GM18951 (cell line): ENCODE measurements around the gene DUSP3.
"Not testable (repeated sequence)": the region's sequence is repeated elsewhere in the genome, so short reads cannot be mapped to it uniquely, and the experiment has no call there.

Experiments used
- POLR2A ChIP-seq: IDR thresholded peaks from 4 replicates; pipeline ENCODE4 v1.6.1; 2011; ENCODE audit warnings: mild to moderate bottlenecking; ENCODE audit not compliant: insufficient read length, insufficient read depth; ENCODE audit errors: extremely low read depth
- in situ Hi-C: fragments of 300-500 bp; cut with MboI; formaldehyde crosslinking; loops from one replicate; pipeline ENCODE4 v1.12.0; 2022; ENCODE audit warnings: low sequenced_read_pairs, mixed read lengths, inconsistent platforms; ENCODE audit not compliant: unreplicated experiment

Gene DUSP3

DNA sequence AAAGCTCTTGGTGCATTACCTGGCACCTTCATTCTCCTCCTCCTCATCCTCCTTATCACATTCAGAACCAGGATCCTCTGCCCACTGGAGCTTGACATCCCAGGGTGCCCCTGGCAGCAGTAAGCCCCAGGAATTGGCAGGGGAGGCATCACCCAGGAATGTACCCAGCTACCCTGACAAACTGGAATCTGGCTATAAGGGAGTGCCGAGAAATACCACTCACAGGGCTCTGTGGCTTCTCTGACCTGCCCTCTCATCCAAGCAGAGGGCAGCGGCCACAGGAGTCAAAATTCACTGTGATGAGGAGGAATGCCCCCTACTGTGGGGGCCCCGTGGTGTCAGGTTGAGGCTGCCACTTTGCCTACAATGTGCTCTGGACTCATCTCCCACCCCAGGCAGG is 34.6 kb upstream of the DUSP3 start:
- no peak for TF ChIP-seq POLR2A
- in situ Hi-C loops, result no loop called here

DNA sequence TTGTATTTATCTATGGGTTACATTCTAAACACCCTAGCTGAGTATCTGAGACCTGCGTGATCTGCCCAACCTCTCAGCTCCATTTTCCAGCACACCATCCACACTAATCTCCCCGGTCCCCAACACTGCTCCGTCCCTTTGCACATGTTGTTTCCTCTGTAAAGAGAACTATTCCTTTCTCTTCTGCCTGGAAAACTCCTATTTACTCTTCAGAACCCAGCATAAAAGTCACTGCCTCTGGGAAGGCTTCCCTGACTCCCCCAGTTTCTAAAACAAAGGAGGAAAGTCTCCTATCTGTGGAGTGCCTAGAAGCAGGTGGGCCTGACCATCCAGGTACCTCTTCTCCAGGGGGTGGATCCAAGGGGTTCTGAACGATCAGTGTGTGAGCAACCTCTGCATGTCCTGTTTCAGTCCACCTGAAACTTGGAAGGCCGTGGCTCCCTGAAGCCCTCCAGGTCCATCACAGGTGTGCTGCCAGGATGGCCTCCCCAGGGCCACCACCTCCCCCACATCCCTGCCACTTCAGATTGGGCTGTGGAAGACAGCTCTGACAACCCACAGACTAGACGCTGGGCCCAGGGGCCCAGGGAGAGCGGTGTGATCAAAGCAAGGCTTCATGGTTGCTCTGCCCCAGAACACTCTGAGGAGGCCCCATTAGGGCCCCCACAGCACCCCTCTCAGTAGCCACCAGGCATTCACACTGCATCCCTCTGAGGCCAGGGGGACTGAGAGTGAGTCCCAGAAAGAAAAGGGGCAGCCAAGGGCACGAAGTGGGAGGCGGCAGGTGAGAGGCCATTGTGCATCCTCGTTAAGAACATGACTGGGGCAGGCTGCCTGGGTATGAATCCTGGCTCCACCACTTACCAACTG is 33.9 kb upstream of the DUSP3 start:
- in situ Hi-C loops, result no loop called here
- TF ChIP-seq POLR2A, result no peak

DNA sequence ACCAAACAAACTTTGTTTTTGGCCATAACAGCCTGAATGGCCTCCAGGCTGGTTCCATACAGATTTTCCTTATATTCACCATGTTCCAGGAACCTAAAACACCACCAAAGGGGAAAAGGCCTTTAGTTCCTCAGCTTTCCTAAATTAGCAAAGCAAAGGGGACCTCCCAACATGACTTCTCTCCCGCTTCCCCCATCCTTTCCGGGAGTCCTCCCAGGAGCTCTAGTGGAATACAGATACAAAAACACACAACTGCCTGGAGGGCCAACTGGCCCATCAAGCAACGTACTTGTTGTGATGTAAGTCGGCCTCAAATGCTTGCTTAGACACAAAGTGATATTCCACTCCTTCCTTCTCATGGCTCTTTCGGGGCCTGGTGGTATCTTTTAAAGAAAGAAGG is 32.0 kb upstream of the DUSP3 start:
- no peak for TF ChIP-seq POLR2A
- in situ Hi-C loops, result no loop called here

DNA sequence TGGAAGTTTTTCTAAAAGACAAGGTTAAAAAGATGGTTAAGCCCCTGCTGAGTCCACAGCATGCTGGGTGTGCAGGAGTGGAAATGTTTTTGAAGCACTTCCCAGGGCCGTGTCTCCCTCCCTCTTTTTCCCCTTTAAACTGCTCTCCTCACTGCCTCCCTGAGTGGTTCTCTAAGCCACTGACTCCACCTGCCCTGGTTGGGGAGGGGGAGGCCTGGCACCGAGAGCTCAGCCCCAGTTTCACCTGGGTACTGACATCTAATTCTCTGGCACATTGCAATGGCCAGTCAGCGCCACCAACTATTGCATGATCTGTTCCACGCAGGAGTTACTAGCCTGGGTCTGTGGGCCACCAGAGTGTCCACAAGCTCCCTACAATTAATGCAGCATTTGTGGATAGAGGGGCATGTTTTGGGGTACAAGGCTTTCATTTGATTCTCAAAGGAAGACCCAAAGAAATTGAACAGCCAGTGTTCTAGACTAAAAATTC is 31.5 kb upstream of the DUSP3 start:
- in situ Hi-C loops, result no loop called here
- no peak for TF ChIP-seq POLR2A

DNA sequence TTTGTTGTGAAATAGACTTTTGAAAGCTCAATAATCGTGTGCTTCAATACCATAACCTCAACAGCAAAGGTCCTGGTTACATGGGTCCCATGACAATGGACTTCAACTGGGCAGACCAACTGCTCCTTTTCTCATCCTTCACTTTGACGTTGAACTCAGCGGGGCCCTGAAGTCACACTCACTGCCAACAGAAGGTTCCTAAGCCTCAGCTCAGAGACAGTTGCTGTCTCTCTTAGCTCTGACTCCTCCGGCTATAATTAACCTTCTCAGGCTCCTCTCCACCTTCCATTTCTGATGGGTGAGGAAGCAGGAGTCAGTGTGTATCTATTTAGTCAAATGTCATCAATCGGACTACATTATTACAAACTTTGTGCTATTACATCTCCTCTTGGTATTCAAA is 30.3 kb upstream of the DUSP3 start:
- in situ Hi-C loops, result no loop called here
- TF ChIP-seq POLR2A, result no peak

GRCh38 chr17:43808076-43808475 is 29.3 kb upstream of the DUSP3 start:
- TF ChIP-seq POLR2A, result no peak
- in situ Hi-C loops, result no loop called here

- no peak for TF ChIP-seq POLR2A
- in situ Hi-C loops, result no loop called here
These were observed 26.3 kb upstream of the DUSP3 start for GRCh38 chr17:43805117-43805516.

DNA sequence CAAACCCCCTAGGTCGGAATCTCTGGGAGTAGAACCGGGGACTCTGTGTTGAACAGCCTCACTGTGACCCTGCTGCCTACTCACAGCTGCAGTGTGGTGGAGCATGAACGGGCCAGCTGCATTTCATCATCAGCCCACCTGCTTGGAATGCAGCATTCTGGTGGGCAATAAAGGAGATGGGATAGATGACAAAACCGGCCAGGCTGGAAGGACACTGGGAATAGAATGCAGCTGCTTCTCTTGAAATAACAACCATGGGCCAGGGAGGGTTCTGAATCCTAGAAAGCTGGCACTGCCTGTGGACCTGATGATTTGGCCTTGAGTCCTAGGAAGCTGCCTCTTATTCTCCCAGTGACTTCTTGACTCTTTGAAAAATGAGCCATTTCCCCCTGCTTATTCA is 25.0 kb upstream of the DUSP3 start:
- in situ Hi-C loops, result no loop called here

DNA sequence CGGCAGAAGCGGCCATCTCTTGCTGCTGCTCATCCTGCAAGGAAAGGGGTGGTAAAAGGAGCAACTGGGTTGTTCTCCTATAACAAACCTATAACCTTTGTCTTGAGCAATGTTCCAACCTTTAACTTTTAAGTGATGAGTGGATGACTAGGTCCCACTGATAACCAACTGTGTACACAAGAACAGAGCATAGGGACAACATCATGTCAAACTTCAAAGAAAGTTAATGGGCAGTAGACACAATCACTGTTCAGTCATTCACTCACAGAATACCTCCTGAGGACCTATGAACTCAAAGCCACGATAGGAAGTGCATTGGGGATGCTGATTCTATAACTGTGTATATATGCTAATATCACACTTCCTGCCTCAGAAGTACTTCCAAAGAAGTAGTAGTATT is 23.1 kb upstream of the DUSP3 start:
- no peak for TF ChIP-seq POLR2A
- in situ Hi-C loops, result no loop called here

More for the DNA sequence above, 25.0 kb upstream of the DUSP3 start:
- TF ChIP-seq POLR2A, result no peak

- no peak for TF ChIP-seq POLR2A
- in situ Hi-C loops, result no loop called here
These were observed 22.0 kb upstream of the DUSP3 start for GRCh38 chr17:43800736-43801135.

- in situ Hi-C loops, result no loop called here
- TF ChIP-seq POLR2A, result no peak
These were observed 20.3 kb upstream of the DUSP3 start for GRCh38 chr17:43799047-43799446.

GRCh38 chr17:43798024-43798423 is 19.2 kb upstream of the DUSP3 start:
- in situ Hi-C loops, result not testable (repeated sequence)

DNA sequence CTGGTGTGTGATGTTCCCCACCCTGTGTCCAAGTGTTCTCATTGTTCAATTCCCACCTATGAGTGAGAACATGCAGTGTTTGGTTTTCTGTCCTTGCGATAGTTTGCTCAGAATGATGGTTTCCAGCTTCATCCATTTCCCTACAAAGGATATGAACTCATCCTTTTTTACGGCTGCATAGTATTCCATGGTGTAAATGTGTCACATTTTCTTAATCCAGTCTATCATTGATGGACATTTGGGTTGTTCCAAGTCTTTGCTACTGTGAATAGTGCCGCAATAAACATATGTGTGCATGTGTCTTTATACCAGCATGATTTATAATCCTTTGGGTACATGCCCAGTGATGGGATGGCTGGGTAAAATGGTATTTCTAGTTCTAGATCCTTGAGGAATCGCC is 13.9 kb upstream of the DUSP3 start:
- in situ Hi-C loops, result not testable (repeated sequence)

DNA sequence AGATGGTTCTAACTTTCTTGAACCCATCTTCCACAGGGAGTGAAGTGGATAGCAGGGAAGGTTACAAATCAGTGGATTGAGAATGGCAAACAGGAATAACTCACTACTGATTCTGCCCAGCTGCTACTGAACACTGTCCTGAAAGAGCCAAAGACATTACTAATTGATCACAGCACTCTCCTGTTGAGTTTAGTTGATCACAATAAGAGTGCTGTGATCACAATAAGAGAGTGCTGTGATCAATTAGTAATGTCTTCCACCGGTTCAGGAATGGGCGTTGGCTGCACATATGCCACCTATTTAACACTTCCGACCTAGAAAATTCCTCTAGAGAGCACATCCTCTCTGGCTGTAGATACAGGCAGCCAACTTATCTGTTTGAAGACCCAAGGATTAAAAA is 12.8 kb upstream of the DUSP3 start:
- TF ChIP-seq POLR2A, result no peak

More for the DNA sequence above, 12.8 kb upstream of the DUSP3 start:
- in situ Hi-C loops, result no loop called here
